Measurements from ENCODE around the gene IDI2.

GRCh38 chr10:1037098-1037497 is 11.4 kb upstream of the IDI2 start:
- no peak for TF ChIP-seq USF2 (CRISPR knock-in tag; IDR thresholded peaks at IDR 0.05)
- TF ChIP-seq CTCF (IDR thresholded peaks at IDR 0.05): no peak
- no peak for TF ChIP-seq MAX (CRISPR knock-in tag; IDR thresholded peaks at IDR 0.05)
- no peak for TF ChIP-seq FOXP4 (CRISPR knock-in tag; IDR thresholded peaks at IDR 0.05)
